ENCODE data around the gene ADAMTS16. TPM values are rescaled to one million over a fixed set of nuclear protein-coding genes. Genes with fewer than 3 reads are reported as not detected.

The ADAMTS16 gene
- total and polyA plus RNA-seq, 12 donors: 0.01 to 0.47 (median 0.12) TPM; not detected in 6

GRCh38 chr5:5220901-5221631 lies 80.9 kb downstream of the ADAMTS16 start:
- no peak for DNase-seq
- intact Hi-C loops (cut with DNase I): no loop called here
- WGBS, 2 donors: 65 to 70% methylated on average over 14 of the region's 14 CpGs

DNA sequence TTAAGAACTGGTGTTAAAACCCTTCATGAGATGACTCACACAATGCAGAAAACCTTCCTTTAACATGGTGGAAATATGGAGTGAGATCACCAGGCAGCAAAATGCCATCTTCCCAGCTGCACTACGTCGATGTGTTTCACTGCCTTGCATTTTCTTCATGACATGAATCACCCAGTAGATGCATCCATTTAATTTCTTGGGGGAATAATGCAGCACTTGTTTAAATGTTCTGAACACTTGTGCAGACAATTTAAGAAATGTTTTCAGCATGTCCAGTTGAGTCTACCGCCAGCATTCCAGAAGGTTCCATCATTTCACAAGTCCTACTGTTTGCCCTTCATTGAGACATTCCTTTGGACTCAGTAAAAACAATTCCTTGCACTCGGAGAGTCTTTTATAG lies 81.6 kb downstream of the ADAMTS16 start:
- TF ChIP-seq, protein P1, sequence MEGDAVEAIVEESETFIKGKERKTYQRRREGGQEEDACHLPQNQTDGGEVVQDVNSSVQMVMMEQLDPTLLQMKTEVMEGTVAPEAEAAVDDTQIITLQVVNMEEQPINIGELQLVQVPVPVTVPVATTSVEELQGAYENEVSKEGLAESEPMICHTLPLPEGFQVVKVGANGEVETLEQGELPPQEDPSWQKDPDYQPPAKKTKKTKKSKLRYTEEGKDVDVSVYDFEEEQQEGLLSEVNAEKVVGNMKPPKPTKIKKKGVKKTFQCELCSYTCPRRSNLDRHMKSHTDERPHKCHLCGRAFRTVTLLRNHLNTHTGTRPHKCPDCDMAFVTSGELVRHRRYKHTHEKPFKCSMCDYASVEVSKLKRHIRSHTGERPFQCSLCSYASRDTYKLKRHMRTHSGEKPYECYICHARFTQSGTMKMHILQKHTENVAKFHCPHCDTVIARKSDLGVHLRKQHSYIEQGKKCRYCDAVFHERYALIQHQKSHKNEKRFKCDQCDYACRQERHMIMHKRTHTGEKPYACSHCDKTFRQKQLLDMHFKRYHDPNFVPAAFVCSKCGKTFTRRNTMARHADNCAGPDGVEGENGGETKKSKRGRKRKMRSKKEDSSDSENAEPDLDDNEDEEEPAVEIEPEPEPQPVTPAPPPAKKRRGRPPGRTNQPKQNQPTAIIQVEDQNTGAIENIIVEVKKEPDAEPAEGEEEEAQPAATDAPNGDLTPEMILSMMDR (IDR thresholded peaks at IDR 0.05): no peak
- 59 to 78% methylated on average over 4 of the region's 4 CpGs for WGBS, 2 donors
- H3K4me1 ChIP-seq: no peaks in the 10 kb centered on the region
- DNase-seq (no peak), ATAC-seq (no peak)
- no peak overlapping the region for H3K27ac ChIP-seq
- H3K4me3 ChIP-seq: no peak overlapping the region
- peaks cover 0 to 8% (median 0%) of the 10 kb centered on the region in 7 donors for H3K27me3 ChIP-seq
- H3K9me3 ChIP-seq: no peaks in the 10 kb centered on the region
- H3K36me3 ChIP-seq: no peaks in the 10 kb centered on the region
- intact Hi-C loops (cut with DNase I): no loop called here

More at GRCh38 chr5:5220901-5221631, 80.9 kb downstream of the ADAMTS16 start:
- Histone ChIP-seq H3K4me1 (no peaks in the 10 kb centered on the region), H3K27me3 (peaks cover 0 to 8% (median 0%) of the 10 kb centered on the region in 7 donors), H3K27ac (no peak overlapping the region), H3K9me3 (no peaks in the 10 kb centered on the region), H3K36me3 (no peaks in the 10 kb centered on the region), H3K4me3 (no peak overlapping the region)
- TF ChIP-seq, protein P1 (IDR thresholded peaks at IDR 0.05): no peak
- no peak for ATAC-seq

GRCh38 chr5:5231576-5231975 lies 91.4 kb downstream of the ADAMTS16 start:
- H3K4me1 ChIP-seq: no peaks in the 10 kb centered on the region
- ATAC-seq (no peak), DNase-seq (no peak)
- TF ChIP-seq, protein P1 (IDR thresholded peaks at IDR 0.05): no peak
- no peak overlapping the region for H3K4me3 ChIP-seq
- intact Hi-C loops (cut with DNase I): no loop called here
- H3K9me3 ChIP-seq: no peaks in the 10 kb centered on the region
- WGBS, 2 donors: 71 to 76% methylated on average over 8 of the region's 8 CpGs
- no peak overlapping the region for H3K27ac ChIP-seq
- no peaks in the 10 kb centered on the region for H3K36me3 ChIP-seq
- peaks cover 0 to 2% (median 0%) of the 10 kb centered on the region in 7 donors for H3K27me3 ChIP-seq

- H3K27ac ChIP-seq: no peak overlapping the region
- TF ChIP-seq, protein P1 (IDR thresholded peaks at IDR 0.05): no peak
- H3K4me3 ChIP-seq: no peak overlapping the region
- intact Hi-C loops (cut with DNase I): no loop called here
- H3K27me3 ChIP-seq: peaks cover 0 to 2% (median 0%) of the 10 kb centered on the region in 7 donors
- DNase-seq (no peak), ATAC-seq (no peak)
- WGBS, 2 donors: 87 to 88% methylated on average over 11 of the region's 11 CpGs
- H3K36me3 ChIP-seq: no peaks in the 10 kb centered on the region
- H3K4me1 ChIP-seq: no peaks in the 10 kb centered on the region
- H3K9me3 ChIP-seq: no peaks in the 10 kb centered on the region
Measured at GRCh38 chr5:5234912-5235311, 94.8 kb downstream of the ADAMTS16 start.
